ENCODE measurements around the gene ADCK1.

DNA sequence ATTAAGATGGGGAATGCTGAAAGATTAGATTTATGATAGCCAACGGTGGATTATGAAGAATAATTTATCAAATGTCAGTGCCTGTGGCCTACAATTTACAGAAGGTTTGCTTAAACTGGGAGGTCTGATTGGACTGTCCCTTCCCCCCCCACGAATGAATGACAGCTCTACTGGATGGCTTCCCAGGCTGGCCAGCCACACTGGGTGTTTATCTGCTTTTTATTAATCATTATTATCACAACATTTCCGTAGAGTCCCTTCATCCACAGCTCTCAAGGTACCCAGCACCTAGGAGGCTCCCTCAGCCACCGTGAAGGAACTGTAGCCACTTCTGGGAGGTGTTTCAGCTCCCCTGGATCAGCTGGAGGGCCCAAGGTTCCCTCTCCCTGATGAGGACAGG, 78.9 kb downstream of the ADCK1 start:
- TF ChIP-seq POLR2AphosphoS5 (IDR thresholded peaks at IDR 0.05; ENCODE audit: insufficient read depth in 1 of 2, low read depth in 1 of 2), result no peak
- no peak for TF ChIP-seq CTCF (IDR thresholded peaks at IDR 0.05)
- no peak for TF ChIP-seq POLR2A (IDR thresholded peaks at IDR 0.05)

Data from vagina (tissue), 2 donors.